Stimulated activated effector memory CD8-positive, alpha-beta T cell treated with anti-CD3 and anti-CD28 coated beads, Interleukin-12 subunit alpha, Interleukin-12 subunit beta, amount 100 ng/mL, for 72 hours (primary cell): ENCODE measurements around the gene TAF1B.
A peak's percentile ranks its signal among the peaks of the same experiment; 100 is the strongest.

ENCODE experiments used
- ATAC-seq: fragments of 150-1000 bp; cut with Tn5 transposase; 2 replicates; pipeline ENCODE4 v1.10.0; 2021
- DNase-seq, 2 donors: peaks; one replicate each; pipeline ENCODE4 v3.0.0; 2021 to 2022; ENCODE audit warnings: low spot score in 2 of 2
- H3K27ac Mint-ChIP-seq: one replicate; pipeline ENCODE4 v1.8.0; 2022; ENCODE audit warnings: mild to moderate bottlenecking, mixed read lengths
- H3K36me3 Mint-ChIP-seq: one replicate; pipeline ENCODE4 v1.8.0; 2022; ENCODE audit warnings: mild to moderate bottlenecking, mixed read lengths
- H3K4me1 Mint-ChIP-seq: one replicate; pipeline ENCODE4 v1.8.0; 2022; ENCODE audit warnings: mixed read lengths
- H3K4me3 Mint-ChIP-seq: one replicate; pipeline ENCODE4 v1.8.0; 2022; ENCODE audit warnings: mild to moderate bottlenecking, mixed read lengths
- H3K9me3 Mint-ChIP-seq: one replicate; pipeline ENCODE4 v1.8.0; 2022; ENCODE audit warnings: mixed read lengths

The TAF1B gene

DNA sequence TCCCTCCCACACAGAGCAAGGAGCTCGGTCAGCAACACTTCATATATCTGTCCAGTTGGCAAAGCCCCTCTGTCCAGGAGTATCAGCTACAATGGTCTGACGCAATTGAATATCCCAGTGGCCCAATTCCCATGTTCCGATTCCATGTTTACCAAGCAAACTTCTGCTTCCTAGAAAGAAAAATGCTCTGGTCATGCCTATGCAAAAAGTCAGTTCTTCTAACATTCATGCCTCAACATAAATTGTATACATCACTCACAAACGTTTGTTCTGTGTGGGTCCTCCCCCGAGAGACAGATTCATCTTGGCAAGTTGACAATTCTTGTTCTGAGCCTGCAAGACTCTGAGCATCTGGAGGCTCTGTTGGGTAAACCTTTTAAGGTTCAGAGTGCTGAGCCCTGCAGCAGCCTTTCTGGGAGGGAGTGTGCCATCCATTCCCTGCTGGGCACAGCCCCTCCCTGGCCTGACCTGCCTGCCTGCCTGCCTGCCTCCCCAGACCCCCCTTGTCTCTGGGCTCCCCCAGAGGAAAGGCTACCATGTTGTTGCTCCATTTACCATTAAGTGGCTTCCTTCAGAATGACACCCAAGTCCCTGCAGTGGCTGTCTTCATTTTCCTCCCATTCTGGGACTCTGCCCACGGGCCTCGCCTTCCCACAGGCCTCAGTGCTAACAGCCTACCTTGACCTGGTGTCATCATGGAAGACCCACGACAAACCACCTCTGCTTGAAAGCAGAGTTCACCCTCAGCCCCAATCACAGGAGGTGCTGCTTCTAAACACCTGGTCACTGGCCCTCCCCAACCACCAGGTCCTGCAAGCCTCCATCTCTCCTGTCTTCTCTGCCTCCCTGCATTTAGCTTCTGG is 37.6 kb upstream of the TAF1B start:
- H3K9me3 Mint-ChIP-seq = no peaks in the 10 kb centered on the region
- H3K4me3 Mint-ChIP-seq = no peak overlapping the region
- H3K4me1 Mint-ChIP-seq = peaks cover 18% of the 10 kb centered on the region
- H3K36me3 Mint-ChIP-seq = peaks cover 6% of the 10 kb centered on the region
- ATAC-seq (peak; percentile 4), DNase-seq (no peak)
- peak overlapping the region; percentile 89 for H3K27ac Mint-ChIP-seq

GRCh38 chr2:9806298-9806610 is 37.0 kb upstream of the TAF1B start:
- Mint-ChIP-seq H3K27ac (peak overlapping the region; percentile 89), H3K4me1 (peaks cover 12% of the 10 kb centered on the region), H3K9me3 (no peaks in the 10 kb centered on the region), H3K36me3 (peaks cover 6% of the 10 kb centered on the region), H3K4me3 (no peak overlapping the region)
- DNase-seq (no peak), ATAC-seq (no peak)

- DNase-seq (no peak), ATAC-seq (no peak)
- Mint-ChIP-seq H3K4me3 (no peak overlapping the region), H3K9me3 (no peaks in the 10 kb centered on the region), H3K36me3 (peaks cover 4% of the 10 kb centered on the region), H3K4me1 (peaks cover 8% of the 10 kb centered on the region), H3K27ac (peak overlapping the region; percentile 89)
Observed at GRCh38 chr2:9806656-9807055, 36.6 kb upstream of the TAF1B start.

DNA sequence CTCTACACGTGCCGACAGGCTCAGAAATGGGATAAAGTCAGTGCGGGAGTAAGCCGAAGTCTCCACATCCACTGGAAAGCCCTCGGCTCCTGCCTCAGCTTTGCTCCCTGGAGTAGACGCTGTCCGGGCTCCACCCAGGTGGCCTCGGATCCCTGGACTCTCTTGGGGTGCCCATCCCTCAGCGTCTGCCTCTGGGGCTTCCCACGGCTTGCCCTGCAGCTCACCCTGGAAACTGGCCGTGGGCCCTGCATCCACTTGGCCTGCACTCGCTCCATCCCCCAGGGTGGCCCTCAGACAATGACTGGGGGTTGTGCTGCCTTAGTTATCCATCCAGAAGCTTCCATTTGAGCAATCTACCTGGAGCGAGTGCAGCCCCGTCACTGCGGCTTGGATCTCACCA is 36.2 kb upstream of the TAF1B start:
- ATAC-seq = no peak
- no peak for DNase-seq
- Mint-ChIP-seq H3K4me1 (peaks cover 7% of the 10 kb centered on the region), H3K4me3 (no peak overlapping the region), H3K36me3 (no peaks in the 10 kb centered on the region), H3K27ac (peak overlapping the region; percentile 67), H3K9me3 (no peaks in the 10 kb centered on the region)

GRCh38 chr2:9807555-9808305 is 35.5 kb upstream of the TAF1B start:
- DNase-seq = no peak
- H3K36me3 Mint-ChIP-seq = no peaks in the 10 kb centered on the region
- H3K4me3 Mint-ChIP-seq = no peak overlapping the region
- ATAC-seq = no peak
- peak overlapping the region; percentile 67 for H3K27ac Mint-ChIP-seq
- peaks cover 8% of the 10 kb centered on the region for H3K4me1 Mint-ChIP-seq
- H3K9me3 Mint-ChIP-seq = no peaks in the 10 kb centered on the region

DNA sequence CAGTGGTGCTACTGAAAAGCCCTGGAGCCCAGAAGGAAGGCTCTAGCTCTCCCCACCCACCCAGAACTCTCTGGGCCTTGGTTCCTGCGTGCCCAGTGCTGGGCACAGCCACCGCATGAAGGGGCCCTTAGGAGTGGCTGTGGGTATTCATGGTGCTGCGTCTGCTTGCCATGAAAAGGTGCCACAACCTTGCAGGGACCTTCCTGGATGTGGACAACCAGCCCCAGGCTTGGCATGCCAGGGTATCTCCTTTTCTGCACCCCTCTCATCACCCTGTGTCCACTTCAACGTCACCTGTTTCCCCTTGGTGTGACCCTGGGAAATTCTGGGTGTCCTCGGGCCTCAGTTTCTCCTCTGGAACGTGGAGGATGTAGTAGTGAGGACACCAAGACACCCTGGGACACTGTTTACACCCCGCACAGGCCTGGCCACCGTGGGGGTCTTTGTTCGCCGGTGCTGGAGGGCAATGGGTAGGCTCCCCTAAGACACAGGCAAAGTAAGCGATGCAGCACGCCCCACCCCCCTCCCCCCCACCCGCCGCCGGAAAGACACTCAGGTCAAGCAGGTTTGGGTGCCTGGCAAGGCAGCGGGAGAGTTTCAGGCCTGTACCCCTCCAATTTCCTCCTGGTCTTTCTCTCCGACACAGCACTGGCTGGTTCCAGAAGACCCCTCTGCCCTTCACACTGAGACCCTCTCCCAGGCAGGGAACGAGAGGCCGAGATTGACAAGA is 34.8 kb upstream of the TAF1B start:
- H3K9me3 Mint-ChIP-seq = no peaks in the 10 kb centered on the region
- peak overlapping the region; percentile 67 for H3K27ac Mint-ChIP-seq
- no peaks in the 10 kb centered on the region for H3K36me3 Mint-ChIP-seq
- DNase-seq = no peak
- no peak for ATAC-seq
- H3K4me1 Mint-ChIP-seq = peaks cover 14% of the 10 kb centered on the region
- H3K4me3 Mint-ChIP-seq = no peak overlapping the region

DNA sequence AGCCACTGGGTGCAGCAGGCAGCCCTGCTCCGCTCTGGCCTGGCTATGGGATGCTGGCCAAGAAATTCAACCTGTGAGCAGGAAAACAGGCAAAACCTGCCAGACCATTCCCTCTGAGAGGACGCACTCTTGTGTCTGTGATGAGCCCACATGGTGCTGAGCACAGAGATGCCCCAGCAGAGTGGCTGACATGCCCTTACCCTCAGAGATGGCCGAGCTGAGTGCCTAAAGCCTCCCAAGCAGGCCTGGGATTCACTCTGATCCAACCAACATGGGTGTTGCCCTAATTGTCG is 34.3 kb upstream of the TAF1B start:
- ATAC-seq = no peak
- H3K4me3 Mint-ChIP-seq = no peak overlapping the region
- DNase-seq = no peak
- no peaks in the 10 kb centered on the region for H3K9me3 Mint-ChIP-seq
- H3K4me1 Mint-ChIP-seq = peaks cover 19% of the 10 kb centered on the region
- no peak overlapping the region for H3K27ac Mint-ChIP-seq
- H3K36me3 Mint-ChIP-seq = no peaks in the 10 kb centered on the region

GRCh38 chr2:9809448-9810088 is 33.7 kb upstream of the TAF1B start:
- Mint-ChIP-seq H3K9me3 (no peaks in the 10 kb centered on the region), H3K4me1 (peaks cover 21% of the 10 kb centered on the region), H3K36me3 (no peaks in the 10 kb centered on the region), H3K4me3 (no peak overlapping the region), H3K27ac (peak overlapping the region; percentile 27)
- ATAC-seq (no peak), DNase-seq (no peak)

- ATAC-seq = no peak
- DNase-seq = no peak
- no peak overlapping the region for H3K27ac Mint-ChIP-seq
- peaks cover 22% of the 10 kb centered on the region for H3K4me1 Mint-ChIP-seq
- no peaks in the 10 kb centered on the region for H3K9me3 Mint-ChIP-seq
- H3K4me3 Mint-ChIP-seq = no peak overlapping the region
- no peaks in the 10 kb centered on the region for H3K36me3 Mint-ChIP-seq
Observed at GRCh38 chr2:9811216-9811615, 32.1 kb upstream of the TAF1B start.

GRCh38 chr2:9811679-9812511 is 31.4 kb upstream of the TAF1B start:
- H3K4me1 Mint-ChIP-seq = peaks cover 20% of the 10 kb centered on the region
- H3K27ac Mint-ChIP-seq = no peak overlapping the region
- DNase-seq (no peak), ATAC-seq (no peak)
- H3K4me3 Mint-ChIP-seq = no peak overlapping the region
- no peaks in the 10 kb centered on the region for H3K9me3 Mint-ChIP-seq
- peaks cover 2% of the 10 kb centered on the region for H3K36me3 Mint-ChIP-seq

GRCh38 chr2:9812945-9813311 is 30.3 kb upstream of the TAF1B start:
- Mint-ChIP-seq H3K4me3 (no peak overlapping the region), H3K36me3 (peaks cover 4% of the 10 kb centered on the region)
- DNase-seq = no peak

DNA sequence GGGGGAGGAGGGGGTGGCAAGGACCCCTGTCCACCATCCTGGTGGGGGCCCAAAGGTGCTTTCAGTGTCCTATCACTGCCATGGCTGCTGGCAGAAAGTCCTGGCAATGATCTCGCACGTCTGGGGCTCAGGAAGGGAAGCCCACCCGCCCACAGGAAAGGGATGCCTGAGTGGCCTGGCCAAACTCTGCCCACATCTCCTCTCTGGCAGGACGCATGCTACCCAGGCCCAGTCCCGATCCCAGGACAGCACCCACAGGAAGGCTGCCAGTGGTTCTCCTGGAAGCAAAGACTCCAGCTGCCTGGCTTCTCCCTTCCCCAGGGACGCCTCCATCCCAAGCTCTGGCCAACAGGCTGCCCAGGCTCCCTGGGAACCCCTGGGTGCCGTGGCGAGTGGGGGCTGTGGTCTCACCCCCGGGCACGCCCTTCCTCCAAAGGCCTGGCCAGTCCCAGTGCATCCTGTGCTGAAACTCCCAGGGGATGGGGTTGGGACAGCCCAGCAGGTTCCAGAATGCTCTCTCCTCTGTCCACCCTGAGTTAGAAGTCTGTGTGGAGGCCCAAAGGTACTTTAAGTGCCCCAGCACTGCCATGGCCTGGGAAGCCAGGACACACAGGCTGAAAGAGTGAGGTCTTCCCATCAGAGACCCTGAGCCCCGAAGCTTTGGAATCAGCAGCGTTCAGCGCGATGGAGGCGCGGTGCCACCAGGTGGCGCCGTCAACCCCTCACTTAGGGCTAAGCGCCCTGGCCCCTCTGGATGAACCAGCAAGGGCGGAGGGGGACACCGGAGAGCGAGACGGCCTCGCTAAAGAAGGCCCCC is 29.8 kb upstream of the TAF1B start:
- H3K9me3 Mint-ChIP-seq = no peaks in the 10 kb centered on the region
- H3K4me1 Mint-ChIP-seq = peaks cover 20% of the 10 kb centered on the region
- H3K4me3 Mint-ChIP-seq = peak overlapping the region; percentile 48
- H3K27ac Mint-ChIP-seq = peak overlapping the region; percentile 84
- peaks cover 4% of the 10 kb centered on the region for H3K36me3 Mint-ChIP-seq
- peak; percentile 88 for ATAC-seq
- peak; percentile 84 to 88 for DNase-seq

More at GRCh38 chr2:9812945-9813311, 30.3 kb upstream of the TAF1B start:
- H3K9me3 Mint-ChIP-seq = no peaks in the 10 kb centered on the region
- H3K4me1 Mint-ChIP-seq = peaks cover 20% of the 10 kb centered on the region
- no peak overlapping the region for H3K27ac Mint-ChIP-seq
- no peak for ATAC-seq

GRCh38 chr2:9814129-9814868 is 29.0 kb upstream of the TAF1B start:
- no peak for DNase-seq
- no peak for ATAC-seq
- Mint-ChIP-seq H3K36me3 (peaks cover 4% of the 10 kb centered on the region), H3K4me1 (peaks cover 20% of the 10 kb centered on the region), H3K4me3 (peak overlapping the region; percentile 48), H3K9me3 (no peaks in the 10 kb centered on the region), H3K27ac (peak overlapping the region; percentile 84)
